Stimulated activated CD8-positive, alpha-beta memory T cell treated with anti-CD3 and anti-CD28 coated beads, Interleukin-7, amount 100 ng/mL, for 1 hour (primary cell): ENCODE measurements around the gene DNAJC10.

ENCODE experiments used
- DNase-seq, 2 donors: peaks; one replicate each; pipeline ENCODE4 v3.0.0-alpha.2; 2020; ENCODE audit warnings: low read depth in 2 of 2

The DNAJC10 gene

DNA sequence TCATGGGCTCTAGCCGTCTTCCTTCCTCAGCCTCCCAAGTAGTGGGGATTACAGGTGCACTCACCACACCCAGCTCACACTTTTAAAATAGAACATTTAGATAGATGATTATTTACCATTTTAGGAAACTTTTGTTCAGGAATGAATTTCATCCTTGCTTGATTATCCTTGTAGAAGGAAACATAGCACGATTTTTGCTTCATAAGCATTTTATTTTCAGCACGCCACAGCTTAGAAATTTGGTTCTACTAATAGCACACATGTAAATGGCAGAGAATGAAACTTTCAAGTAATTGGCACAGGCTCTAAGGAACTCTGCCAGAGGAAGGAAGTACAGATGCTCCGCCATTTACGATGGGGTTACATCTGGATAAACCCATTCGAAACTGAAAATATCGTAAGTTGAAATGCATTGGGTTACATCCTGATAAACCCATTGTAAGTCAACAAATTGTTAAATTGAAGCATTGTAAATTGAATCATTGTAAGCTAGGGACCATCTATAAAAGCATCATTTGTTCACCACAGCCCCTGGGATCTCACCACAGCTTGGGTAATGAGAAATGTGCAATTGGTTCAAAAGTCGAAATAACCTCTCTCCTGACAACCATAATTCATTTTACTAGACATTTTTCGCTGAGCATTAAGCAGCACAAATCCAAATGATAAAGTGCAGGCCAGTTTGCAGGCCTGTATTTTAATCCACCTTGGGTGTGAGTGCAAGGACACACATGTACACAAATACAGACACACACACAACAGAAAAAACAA, 117.2 kb downstream of the DNAJC10 start:
- no peak for DNase-seq

DNA sequence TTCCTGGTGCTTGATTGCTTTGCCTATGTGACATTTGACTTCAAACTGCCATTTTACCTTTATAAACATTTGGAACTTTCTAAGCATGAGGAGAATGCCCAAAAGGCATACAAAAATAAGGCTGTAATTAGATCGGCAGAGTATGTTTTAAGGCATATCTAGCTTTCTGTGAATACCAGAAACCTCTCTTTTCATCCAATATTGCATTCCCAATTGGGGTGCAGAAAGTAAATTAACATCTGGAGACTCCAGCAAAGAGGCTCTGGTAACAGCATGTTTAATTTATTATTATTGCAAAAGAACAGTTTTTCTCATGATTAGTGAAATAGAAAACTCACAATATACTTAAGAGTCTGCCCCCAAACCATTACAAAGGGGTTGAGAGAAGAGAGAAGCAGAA, 118.2 kb downstream of the DNAJC10 start:
- DNase-seq = no peak

DNA sequence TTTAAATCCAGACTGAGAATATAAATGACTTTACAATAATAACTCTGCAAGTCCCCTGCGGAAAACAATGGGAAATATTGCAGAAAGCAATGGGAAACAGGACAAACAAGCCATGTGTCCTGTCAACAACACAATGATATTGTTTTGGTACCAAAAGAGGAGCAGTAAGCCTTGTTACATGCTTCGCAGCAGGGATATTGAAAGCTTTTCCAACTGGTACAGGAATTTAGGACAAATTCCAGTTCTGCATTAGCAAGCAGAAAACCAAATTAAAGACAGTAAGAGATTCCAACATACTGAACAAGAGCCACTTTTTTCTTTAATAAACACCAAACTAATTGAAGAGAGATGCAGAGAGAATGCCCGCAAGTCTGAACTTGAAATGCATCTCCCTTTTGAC, 120.4 kb downstream of the DNAJC10 start:
- DNase-seq = no peak
